Non-pigmented ciliary epithelial cell (primary cell): ENCODE results near the gene WWC2.
A peak's percentile ranks its signal among the peaks of the same experiment; 100 is the strongest.
"Not testable (repeated sequence)": the region's sequence is repeated elsewhere in the genome, so short reads cannot be mapped to it uniquely, and the experiment has no call there.

ENCODE experiments used
- DNase-seq: peaks from one replicate; pipeline ENCODE4 v3.0.0-alpha.2; 2010; ENCODE audit warnings: low read depth

Gene WWC2

GRCh38 chr4:183172881-183173280 lies 73.8 kb downstream of the WWC2 start:
- no peak for DNase-seq

DNA sequence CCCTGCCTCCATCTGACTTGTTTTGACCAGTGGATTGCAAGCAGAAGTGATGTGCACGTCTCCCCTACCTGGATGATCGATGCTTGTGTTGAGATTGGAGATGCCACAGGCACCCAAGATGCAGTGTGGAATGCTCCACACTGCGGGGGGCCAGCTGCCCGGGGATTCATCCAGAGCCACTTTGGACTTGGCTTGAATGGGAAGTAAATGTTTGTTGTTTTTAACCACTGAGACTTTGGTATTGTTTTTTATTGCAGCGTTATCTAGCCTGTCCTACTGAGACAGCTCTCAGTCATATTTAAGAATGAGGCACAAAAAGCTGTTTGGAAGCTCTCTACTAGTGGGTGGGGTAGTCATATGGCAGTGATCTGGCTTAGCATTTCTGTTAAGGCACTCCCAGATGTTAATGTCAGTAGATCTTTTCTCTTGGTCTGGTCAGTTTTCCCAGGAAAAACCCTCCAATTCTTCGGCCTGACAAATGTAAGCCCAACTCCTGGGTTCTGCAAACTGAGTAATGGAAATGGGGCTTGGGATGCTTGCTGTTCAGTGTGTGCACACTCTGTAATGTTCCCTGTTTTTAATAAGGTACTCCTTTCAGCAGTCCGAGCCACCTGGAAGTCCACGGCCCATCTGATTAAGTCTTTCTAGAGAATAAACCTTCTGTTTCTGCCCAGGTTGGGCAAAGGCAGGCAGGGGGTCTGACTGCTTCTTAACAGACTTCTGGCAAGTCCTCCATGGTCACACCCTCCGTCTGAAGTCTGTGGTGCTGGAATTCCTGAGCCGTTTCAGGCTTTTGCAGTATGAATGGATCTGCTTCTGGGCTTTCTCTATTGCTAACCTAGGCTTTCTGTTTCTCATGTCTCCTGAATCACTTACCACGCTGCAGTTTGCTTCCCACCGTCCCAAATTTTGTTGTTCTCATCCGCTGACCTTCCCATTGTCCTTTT lies 74.8 kb downstream of the WWC2 start:
- DNase-seq: no peak

GRCh38 chr4:183175631-183176232 lies 76.7 kb downstream of the WWC2 start:
- no peak for DNase-seq

DNA sequence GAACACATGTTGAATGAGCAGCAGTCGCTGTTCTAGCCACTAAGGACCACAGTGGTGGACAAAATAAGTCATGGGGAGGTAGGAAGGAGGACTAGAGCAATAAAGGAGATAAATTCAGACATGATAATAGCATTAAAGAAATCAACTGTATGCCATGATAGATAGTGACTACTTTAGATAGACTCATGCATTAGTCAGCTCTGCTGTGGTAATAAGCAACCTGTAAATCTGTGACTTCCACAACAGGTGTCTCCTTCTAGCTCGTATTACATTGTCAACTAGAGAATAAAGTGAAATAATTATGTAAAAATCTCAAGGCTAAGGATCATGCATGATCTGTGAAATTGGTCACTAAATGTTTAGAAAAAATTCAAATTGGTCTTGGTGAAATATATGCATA lies 77.9 kb downstream of the WWC2 start:
- no peak for DNase-seq

DNA sequence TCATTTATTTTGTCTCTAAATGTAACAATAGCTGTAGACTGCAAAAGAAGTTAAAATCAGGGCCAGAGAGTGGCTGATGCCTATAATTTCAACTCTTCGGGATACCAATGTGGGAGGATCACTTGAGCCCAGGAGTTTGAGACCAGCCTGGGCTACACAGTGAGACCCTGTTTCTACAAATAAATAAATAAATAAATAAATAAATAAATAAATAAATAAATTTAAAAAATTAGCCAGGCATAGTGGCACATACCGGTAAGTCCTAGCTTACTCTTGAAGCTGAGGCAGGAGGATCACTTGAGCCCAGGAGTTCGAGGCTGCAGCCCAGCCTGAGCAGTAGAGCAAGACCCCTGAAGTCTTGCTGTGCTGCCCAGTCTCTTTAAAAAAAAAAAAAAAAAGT lies 79.1 kb downstream of the WWC2 start:
- DNase-seq: no peak

DNA sequence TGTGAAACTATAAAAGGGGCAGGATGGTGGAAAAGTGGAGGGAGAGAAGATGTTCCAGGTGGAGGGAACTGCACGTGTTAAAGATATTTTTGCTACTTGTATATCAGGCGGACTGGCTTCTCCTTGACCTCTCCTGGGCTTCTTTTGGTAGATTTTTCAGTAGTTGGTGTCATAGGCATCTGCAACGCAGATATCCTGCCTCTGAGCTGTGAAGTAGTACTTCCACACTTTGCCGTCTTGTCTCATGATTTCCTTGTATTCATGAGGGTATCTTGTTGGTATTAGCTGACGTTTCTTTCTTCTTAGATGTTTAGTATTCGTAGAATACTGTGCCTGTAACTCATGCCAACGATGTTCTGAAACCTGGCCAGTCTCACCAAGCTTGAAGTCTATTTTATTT lies 81.0 kb downstream of the WWC2 start:
- DNase-seq: no peak

DNA sequence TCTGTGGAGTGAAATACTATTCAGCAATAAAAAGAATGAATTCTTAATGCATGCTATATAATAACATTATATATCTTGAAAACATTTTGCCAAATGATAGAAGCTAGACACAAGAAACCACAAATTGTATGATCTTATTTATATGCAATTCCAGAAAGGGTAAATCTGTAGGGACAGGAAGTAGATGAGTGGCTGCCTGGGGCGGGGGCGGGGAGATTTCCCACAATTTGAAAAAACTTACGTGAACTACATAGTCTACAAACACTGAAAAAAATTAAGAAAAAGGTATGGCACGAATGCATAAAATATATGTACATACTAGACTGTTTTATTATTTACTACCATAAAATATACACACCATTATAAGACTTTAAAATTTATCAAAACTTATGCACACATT lies 81.6 kb downstream of the WWC2 start:
- DNase-seq: no peak

- no peak for DNase-seq
These were observed 82.0 kb downstream of the WWC2 start for GRCh38 chr4:183181081-183181480.

GRCh38 chr4:183182873-183183725 lies 84.0 kb downstream of the WWC2 start:
- DNase-seq: peak; percentile 84

- DNase-seq: no peak
These were observed 85.0 kb downstream of the WWC2 start for GRCh38 chr4:183183906-183184535.

GRCh38 chr4:183185018-183185417 lies 86.0 kb downstream of the WWC2 start:
- peak; percentile 60 for DNase-seq

DNA sequence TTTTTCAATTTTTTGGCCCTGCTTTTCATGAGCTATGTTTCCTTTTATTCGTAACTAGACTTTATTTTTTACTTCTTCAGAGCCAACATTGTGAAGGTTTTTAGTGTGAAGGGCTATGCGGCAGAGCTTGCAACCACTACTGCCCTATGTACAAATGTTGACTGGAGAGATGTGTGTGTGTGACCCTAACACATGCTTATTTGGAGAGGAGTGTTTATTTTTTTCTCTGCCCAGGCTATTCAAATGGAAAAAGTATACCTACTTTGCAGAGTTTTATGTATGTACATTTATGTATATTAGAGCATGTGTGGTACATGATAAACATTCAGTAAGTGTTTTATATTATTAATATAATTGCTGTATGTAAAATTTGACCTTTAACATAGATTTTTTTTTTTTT lies 86.5 kb downstream of the WWC2 start:
- no peak for DNase-seq

- no peak for DNase-seq
These were observed 87.8 kb downstream of the WWC2 start for GRCh38 chr4:183186813-183187212.

- no peak for DNase-seq
These were observed 92.0 kb downstream of the WWC2 start for GRCh38 chr4:183190900-183191527.

DNA sequence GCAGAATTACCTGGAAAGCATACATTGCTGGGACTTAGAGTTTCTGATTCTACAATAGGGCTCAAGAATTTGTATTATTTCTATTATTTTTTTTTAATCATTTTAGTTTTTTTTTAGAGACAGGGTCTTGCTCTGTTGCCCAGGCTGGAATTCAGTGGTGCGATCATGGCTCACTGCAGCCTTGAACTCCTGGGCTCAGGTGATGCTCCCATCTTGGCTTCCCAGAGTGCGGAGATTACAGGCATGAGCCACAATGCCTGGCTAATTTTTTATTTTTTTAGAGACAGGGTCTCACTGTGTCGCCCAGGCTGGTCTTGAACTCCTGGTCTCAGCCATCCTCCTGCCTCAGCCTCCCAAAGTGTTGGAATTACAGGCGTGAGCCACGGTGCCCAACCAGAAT lies 92.6 kb downstream of the WWC2 start:
- DNase-seq: no peak

DNA sequence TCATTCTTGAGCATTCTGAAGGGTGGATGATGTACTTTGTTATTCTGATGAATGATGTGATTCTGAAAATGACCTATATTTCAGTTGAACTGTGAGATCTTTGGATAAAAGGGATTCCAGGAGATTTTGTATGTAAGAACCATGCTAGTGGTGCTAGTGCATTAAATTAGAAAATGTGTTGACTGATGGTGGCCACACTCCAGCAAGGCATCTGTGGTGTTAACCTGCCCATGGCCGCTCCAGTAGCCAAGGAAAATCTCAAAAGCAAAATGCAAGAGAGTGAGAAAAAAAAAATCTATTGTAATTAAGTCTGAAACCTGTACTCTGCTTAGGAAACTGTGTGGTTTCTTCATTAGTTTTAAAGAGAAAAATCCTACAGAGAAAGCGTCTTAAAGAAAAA lies 93.5 kb downstream of the WWC2 start:
- DNase-seq: no peak

- not testable (repeated sequence) for DNase-seq
These were observed 94.8 kb downstream of the WWC2 start for GRCh38 chr4:183193730-183194338.

DNA sequence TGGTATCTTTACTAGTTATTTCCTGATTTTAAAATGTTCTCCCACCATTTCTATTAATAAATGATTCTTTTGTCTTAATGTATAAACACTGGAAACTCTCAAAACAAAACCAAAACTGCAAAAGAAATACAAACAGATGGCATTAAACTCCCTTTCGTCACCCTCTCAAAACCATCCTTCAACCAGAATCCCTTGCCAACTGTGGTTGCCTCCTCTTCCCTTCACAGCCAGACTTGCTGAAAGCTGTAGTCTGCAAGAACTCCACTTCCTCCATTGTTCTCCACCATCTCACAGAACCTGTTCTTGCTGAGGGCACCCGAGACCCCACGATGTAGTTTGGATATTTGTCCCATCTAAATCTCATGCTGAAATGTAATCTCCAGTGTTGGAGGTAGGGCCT lies 96.5 kb downstream of the WWC2 start:
- no peak for DNase-seq

DNA sequence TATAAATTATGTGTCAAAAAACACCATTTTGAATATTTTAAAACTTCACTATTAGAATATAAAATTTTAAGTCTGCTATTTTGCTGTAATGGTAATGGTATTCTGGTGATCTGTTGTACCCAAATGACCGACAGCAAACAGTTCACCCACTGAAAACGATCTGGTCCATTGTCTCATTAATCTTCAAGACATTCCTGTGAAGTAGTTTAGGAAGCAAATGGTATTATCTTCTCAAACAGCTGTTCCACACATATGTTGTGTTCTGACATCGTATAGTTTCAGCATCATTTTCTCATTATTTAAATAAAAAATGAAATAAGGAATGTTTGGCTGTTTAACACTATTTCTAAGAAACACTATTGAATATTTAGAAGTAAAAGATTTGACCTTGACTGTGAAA lies 98.1 kb downstream of the WWC2 start:
- no peak for DNase-seq

DNA sequence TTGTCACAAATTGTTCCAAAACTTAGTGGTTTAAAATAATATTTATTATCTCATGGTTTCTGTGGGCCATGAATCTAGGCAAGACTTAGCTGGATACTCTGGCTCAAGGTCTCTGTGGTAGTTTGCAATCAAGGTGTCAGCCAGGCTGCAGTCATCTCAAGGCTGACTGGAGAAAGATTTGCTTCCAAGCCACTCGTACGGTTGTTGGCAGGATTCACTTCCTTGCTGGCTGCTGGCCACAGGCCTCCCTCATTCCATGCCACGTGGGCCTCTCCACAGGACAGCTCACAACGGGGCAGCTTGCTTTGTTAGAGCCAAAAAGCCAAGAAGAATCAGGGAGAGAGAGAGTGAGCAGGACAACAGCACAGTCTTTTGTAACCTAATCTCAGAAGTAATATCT lies 101.4 kb downstream of the WWC2 start:
- peak; percentile 79 for DNase-seq

DNA sequence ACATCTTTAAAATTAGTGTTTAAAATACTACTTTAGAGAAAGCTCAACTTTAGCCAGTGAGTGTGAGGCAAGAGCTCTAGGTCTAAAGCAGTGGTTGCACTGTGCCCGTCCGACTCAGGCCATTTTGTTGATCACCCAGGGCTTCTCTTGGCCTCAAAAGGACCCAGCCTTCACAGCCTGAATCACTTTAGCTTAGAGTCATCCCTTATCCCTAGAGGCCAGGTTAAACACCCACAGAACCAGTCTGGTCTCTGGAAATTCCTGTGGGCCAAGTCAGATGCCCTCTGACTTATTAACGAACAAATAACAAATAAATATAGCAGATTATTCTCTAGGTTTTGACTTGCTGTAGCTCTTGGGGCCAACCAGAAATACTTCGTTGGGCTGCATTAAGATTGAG lies 102.3 kb downstream of the WWC2 start:
- peak; percentile 59 for DNase-seq
